HG02973 (cell line): ENCODE measurements around the gene LRRC58.

Source experiments
- ATAC-seq: cut with Tn5 transposase; IDR thresholded peaks from one replicate; pipeline ENCODE4 v1.9.1; 2021; ENCODE audit warnings: moderate library complexity; ENCODE audit not compliant: unreplicated experiment

Gene LRRC58

GRCh38 chr3:120281261-120281660 is 67.9 kb downstream of the LRRC58 start:
- no peak for ATAC-seq

DNA sequence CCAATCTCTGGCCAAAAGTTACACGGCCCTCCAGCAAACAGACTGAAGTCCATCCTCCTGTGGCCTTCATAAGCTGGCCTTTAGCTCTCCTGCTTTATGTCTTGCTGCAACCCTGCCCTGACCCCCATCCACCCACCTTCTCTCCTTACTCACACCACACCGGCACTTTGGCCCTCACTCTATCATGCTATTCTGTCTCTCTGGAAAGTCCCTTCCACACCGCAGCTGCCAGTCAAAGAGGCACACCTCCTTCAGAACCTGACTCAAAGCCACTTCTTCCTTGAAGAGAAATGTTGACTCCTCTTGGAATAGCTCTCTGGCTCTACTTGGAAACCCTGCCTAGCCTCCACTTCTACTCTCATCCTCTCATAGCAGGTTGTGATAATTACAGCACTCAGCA is 68.6 kb downstream of the LRRC58 start:
- no peak for ATAC-seq

DNA sequence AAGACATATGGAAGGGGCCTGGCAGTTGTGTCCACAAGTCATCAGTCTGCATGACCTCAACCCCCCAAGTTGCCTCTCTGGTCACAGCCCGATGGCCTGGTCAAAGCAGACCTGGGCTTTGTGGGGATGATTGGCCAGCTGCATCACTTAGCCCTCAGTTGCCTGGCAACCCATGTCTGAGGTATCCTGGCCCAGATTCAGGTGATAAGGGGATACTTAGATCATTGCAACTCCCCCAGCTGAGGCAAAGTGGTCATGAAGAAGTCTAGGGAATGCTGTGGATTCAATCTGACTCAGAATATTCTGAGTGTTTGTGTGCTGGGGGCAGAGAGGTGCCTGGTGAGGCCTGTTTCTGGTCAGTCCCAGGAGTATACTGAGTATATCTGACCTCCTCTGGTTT is 69.1 kb downstream of the LRRC58 start:
- ATAC-seq: no peak

GRCh38 chr3:120276767-120277166 is 72.4 kb downstream of the LRRC58 start:
- no peak for ATAC-seq

GRCh38 chr3:120275618-120276017 is 73.5 kb downstream of the LRRC58 start:
- no peak for ATAC-seq

DNA sequence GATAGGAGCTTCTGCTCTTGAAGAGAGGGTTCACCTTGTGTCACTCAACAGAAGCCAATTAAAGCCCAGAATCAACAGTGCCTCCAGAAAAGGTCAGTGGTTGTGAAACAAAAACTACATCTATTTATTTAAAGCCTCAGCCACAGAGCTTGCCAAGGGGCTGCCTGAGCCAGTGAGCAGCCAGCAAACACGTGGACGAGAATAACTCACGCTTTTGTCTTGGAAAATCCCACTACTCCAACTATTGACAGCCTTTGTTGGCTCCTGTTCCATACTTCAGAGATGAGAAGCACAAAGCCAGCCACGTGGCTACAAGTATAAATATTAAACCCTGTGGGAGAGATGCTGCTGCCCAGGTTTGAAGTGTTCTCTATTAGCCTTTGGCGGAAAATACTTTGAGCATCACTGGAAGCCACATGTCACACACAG is 74.4 kb downstream of the LRRC58 start:
- ATAC-seq: no peak
